T-cell (primary cell): ENCODE measurements around the gene THYN1. TPM values are rescaled to one million over a fixed set of nuclear protein-coding genes. Genes with fewer than 3 reads are reported as not detected.
A peak's percentile ranks its signal among the peaks of the same experiment; 100 is the strongest.

Experiments
- ATAC-seq, 4 experiments: fragments of 200-7000 bp in 3 of 4; fragments of 150-1000 bp in 1 of 4; cut with Tn5 transposase; replicated peaks in 1 of 4; 1 replicate in 3 of 4; 2 replicates in 1 of 4; pipeline ENCODE4 v1.10.0; 2021; ENCODE audit warnings: moderate library complexity in 3 of 4, mild to moderate bottlenecking in 2 of 4, moderate number of reproducible peaks in 1 of 4
- CTCF ChIA-PET, 2 donors: fragments of 300-600 bp; sonication (Branson Sonifier 250); formaldehyde crosslinking; loops; one replicate each; lab custom pipeline; 2022; ENCODE audit warnings: antibody characterized with exemption in 2 of 2; lab: Charles Lee
- POLR2A ChIA-PET, 2 donors: fragments of 300-600 bp; sonication (Branson Sonifier 250); formaldehyde crosslinking; loops; one replicate each; lab custom pipeline; 2022; ENCODE audit warnings: antibody characterized with exemption in 2 of 2; lab: Charles Lee
- DNase-seq, 35 experiments: peaks; one replicate each; pipeline versions ENCODE4 v3.0.0 to v3.0.0-alpha.2; 2013 to 2023
- H3K27ac ChIP-seq: one replicate; pipeline ENCODE4 v1.5.1; 2013; ENCODE audit warnings: low read length
- H3K27me3 ChIP-seq, 2 experiments: replicated peaks in 1 of 2; 1 replicate in 1 of 2; 2 replicates in 1 of 2; pipeline versions ENCODE4 v1.6.1 to v1.7.0; 2013; ENCODE audit warnings: low read length in 1 of 2, mixed read lengths in 1 of 2; ENCODE audit not compliant: control insufficient read depth in 2 of 2, insufficient read depth in 2 of 2; ENCODE audit errors: extremely low read depth in 1 of 2
- H3K36me3 ChIP-seq, 2 donors: 1 replicate in 1 of 2; 2 replicates in 1 of 2; pipeline versions ENCODE4 v1.6.1 to v1.7.0; 2013; ENCODE audit warnings: low read length in 1 of 2; ENCODE audit not compliant: control insufficient read depth in 2 of 2, insufficient read depth in 1 of 2; ENCODE audit errors: extremely low read depth in 1 of 2
- H3K4me1 ChIP-seq, 2 experiments: 1 replicate in 1 of 2; 2 replicates in 1 of 2; pipeline versions ENCODE4 v1.6.1 to v1.7.0; 2013; ENCODE audit warnings: low read length in 2 of 2, mixed read lengths in 1 of 2; ENCODE audit not compliant: insufficient read depth in 2 of 2, control insufficient read depth in 1 of 2; ENCODE audit errors: extremely low read depth in 1 of 2
- H3K4me3 ChIP-seq, 2 donors: 1 replicate in 1 of 2; 2 replicates in 1 of 2; pipeline versions ENCODE4 v1.5.1 to v1.7.0; 2013; ENCODE audit warnings: mild to moderate bottlenecking in 2 of 2, low read length in 1 of 2, moderate library complexity in 1 of 2; ENCODE audit not compliant: control insufficient read depth in 1 of 2; ENCODE audit errors: extremely low read depth in 1 of 2
- H3K9me3 ChIP-seq: 2 replicates; pipeline ENCODE4 v1.7.0; 2013
- H3K27ac Mint-ChIP-seq, 2 donors: one replicate each; pipeline ENCODE4 v1.8.0; 2020 to 2021; ENCODE audit warnings: mild to moderate bottlenecking in 2 of 2, mixed read lengths in 2 of 2
- H3K27me3 Mint-ChIP-seq, 2 donors: one replicate each; pipeline ENCODE4 v1.8.0; 2021 to 2022; ENCODE audit warnings: mixed read lengths in 2 of 2
- H3K36me3 Mint-ChIP-seq: one replicate; pipeline ENCODE4 v1.8.0; 2021; ENCODE audit warnings: mixed read lengths
- H3K4me1 Mint-ChIP-seq, 3 donors: one replicate each; pipeline ENCODE4 v1.8.0; 2020 to 2022; ENCODE audit warnings: mixed read lengths in 3 of 3, mild to moderate bottlenecking in 1 of 3
- H3K4me3 Mint-ChIP-seq, 3 donors: one replicate each; pipeline ENCODE4 v1.8.0; 2020 to 2022; ENCODE audit warnings: mild to moderate bottlenecking in 3 of 3, mixed read lengths in 3 of 3, moderate library complexity in 3 of 3
- H3K9me3 Mint-ChIP-seq, 3 donors: one replicate each; pipeline ENCODE4 v1.8.0; 2020 to 2022; ENCODE audit warnings: mixed read lengths in 3 of 3
- WGBS: methylation state at CpG from one replicate; pipeline ENCODE4 v1.1.5; 2013; ENCODE audit warnings: missing lambda C conversion rate; ENCODE audit not compliant: insufficient coverage; 5-methylcytosine and 5-hydroxymethylcytosine counted together
- total RNA-seq, 35 experiments: library from RNA in 6 of 35; stranded (reverse) in 6 of 35; fragments of 120-200 nt in 1 of 35; gene quantifications; one replicate each; pipeline versions ENCODE4 v1.2.1 to v1.2.4 and lab custom pipeline; 2013 to 2026

Gene THYN1
- total RNA-seq, 5 donors from 2014 or later (not counting 1 experiment from before 2014, with no cell fraction given) = 37.5 to 57.6 (median 55.5) TPM

DNA sequence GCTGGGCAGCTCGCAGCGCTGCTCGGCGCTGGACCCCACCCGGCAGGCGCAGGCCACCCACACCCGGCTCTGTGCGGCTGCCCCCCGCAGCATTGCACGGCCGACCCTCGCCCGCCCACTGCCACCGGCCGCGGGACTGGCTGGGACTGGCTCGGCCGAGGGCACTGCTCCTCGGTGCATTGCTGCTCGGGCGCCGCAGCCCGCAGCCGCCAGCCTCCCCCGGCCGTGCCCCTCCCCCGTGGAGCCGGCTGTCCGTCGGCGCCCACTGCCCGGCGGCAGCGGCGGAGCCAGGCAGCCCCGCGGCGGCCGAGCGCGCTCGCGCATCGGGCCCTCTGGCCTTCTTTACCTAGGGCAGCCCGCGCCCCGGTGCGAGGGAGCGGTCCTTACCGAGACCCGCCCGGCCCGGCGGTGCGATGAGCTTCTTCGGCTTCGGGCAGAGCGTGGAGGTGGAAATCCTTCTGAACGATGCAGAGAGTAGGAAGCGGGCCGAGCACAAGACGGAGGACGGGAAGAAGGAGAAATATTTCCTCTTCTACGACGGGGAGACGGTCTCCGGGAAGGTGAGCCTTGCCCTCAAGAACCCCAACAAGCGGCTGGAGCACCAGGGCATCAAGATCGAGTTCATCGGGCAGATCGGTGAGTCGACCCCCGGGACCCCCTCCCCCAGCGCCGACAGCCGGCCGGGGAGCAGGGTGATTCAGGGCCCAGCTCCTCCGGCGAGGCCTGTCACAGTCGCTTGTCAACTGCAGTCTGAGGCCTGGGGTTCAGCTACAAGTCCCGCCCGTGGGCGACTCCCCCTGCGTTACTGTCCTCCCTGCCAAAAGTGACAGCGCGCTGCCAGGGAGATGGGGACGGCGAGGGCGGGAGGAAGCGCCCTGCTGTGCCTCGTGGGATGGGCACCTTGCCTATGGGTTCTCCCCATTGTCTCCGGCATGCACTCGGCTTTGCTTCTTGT, 28.2 kb downstream of the THYN1 start:
- CTCF ChIA-PET = interaction anchor here in 1 of 2 donors (0.7 to 1.6 kb wide), 7 partner anchors 16 to 175 kb away, joined by 3 to 13 read pairs (median 3); partner anchors contain the start of genes ACAD8 and THYN1
- peaks cover 0 to 1% of the 10 kb centered on the region in 2 donors for H3K27me3 Mint-ChIP-seq
- no peaks in the 10 kb centered on the region for H3K27me3 ChIP-seq
- peak; percentile 5 to 17 (median 13) for ATAC-seq
- H3K36me3 Mint-ChIP-seq = peaks cover 16% of the 10 kb centered on the region
- POLR2A ChIA-PET = interaction anchor here (0.5 to 2.0 kb wide), 6 partner anchors 13 to 149 kb away, joined by 3 to 9 read pairs (median 4); partner anchors contain the start of gene ACAD8 (in 1 of the 2)
- H3K36me3 ChIP-seq = no peaks in the 10 kb centered on the region
- peaks cover 67 to 80% (median 75%) of the 10 kb centered on the region in 3 donors for H3K4me1 Mint-ChIP-seq
- peak overlapping the region; percentile 92 to 97 (median 96) for H3K4me3 Mint-ChIP-seq
- DNase-seq = peak; percentile 19 to 61 (median 41)
- H3K4me1 ChIP-seq = peaks cover 47 to 50% of the 10 kb centered on the region in 2 experiments
- peak overlapping the region; percentile 39 for H3K27ac ChIP-seq
- peak overlapping the region; percentile 88 to 91 for H3K27ac Mint-ChIP-seq
- H3K4me3 ChIP-seq = peak overlapping the region; percentile 70 to 85
- H3K9me3 Mint-ChIP-seq = no peaks in the 10 kb centered on the region
- WGBS = under 1% methylated on average over 92 of the region's 93 CpGs
- no peaks in the 10 kb centered on the region for H3K9me3 ChIP-seq

DNA sequence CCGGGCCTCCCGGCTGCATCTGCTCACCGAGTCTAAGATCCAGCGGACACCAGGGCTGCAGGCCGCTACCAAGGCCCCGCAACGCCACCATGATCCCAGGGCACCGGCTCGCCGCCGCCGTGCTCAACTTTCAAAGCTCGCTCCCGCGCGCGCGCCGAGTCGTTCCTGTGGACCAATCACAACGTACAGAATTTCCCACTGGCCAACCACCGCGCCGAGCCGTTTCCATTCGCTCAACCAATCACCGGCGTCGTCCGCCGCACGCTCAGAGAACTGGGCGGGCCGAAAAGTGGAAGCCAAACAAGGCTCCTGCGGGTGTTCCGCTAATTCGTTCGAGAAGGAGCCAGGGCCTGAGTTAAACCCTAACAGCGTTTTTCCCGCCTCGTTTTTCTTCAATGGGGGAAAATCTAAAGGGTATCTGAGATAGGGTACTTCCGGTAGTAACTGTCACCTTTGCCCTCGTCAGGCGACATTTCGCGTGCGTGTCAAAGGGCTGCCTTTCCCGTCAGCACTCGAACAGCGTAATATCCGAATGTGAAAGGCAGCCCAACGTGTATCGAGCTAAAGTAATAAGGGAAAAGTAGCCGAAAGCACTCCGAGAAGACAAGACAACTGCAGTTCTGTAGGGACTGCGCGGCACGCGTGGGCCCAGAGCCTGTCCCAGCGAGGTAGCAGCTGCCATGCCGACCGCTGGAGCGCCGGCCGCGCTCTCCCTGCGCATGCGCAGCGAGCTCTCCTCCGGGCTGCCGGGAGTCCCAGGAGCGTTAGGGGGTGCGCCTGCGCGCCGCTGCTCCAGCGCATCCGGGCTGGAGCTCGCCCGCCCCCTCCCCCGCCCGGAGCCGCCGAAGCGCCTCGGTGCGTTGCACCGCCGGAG, 29.1 kb downstream of the THYN1 start, which contains the start of the genes NCAPD3 and VPS26B:
Gene NCAPD3, minus strand, starts transcription at position 132 of the 874 bp plus-strand sequence. Its CDS starts 41 bp downstream, at position 91.
Gene VPS26B, plus strand, starts transcription at position 836 of the 874 bp plus-strand sequence. CDS start 452 bp downstream, outside the sequence.
- H3K9me3 ChIP-seq = no peaks in the 10 kb centered on the region
- WGBS = under 1% methylated on average over 89 of the region's 89 CpGs
- Mint-ChIP-seq H3K27ac (peak within 1 kb of the TSS; percentile 98), H3K36me3 (peaks cover 15% of the 10 kb centered on the region), H3K4me3 (peak within 1 kb of the TSS; percentile 94 to 97 (median 96)), H3K9me3 (no peaks in the 10 kb centered on the region), H3K27me3 (peaks cover 0 to 1% of the 10 kb centered on the region in 2 donors), H3K4me1 (peaks cover 58 to 73% (median 66%) of the 10 kb centered on the region in 3 donors)
- POLR2A ChIA-PET = interaction anchor here (0.5 to 2.0 kb wide), 7 partner anchors 14 to 148 kb away, joined by 3 to 9 read pairs (median 4); partner anchors contain the start of gene ACAD8 (in 1 of the 2)
- DNase-seq (peak; percentile 91 to 97 (median 95)), ATAC-seq (peak; percentile 83 to 84 (median 83))
- peaks cover 40 to 41% of the 10 kb centered on the region in 2 experiments for H3K4me1 ChIP-seq
- H3K27me3 ChIP-seq = no peaks in the 10 kb centered on the region
- H3K36me3 ChIP-seq = peaks cover 2 to 3% of the 10 kb centered on the region in 2 donors
- CTCF ChIA-PET = interaction anchor here (0.7 to 1.8 kb wide), 11 partner anchors 11 to 194 kb away, joined by 3 to 13 read pairs (median 4); partner anchors contain the start of genes ACAD8 (in 1 of the 2), GLB1L3 (in 1 of the 2) and THYN1 (in 1 of the 2)
- H3K27ac ChIP-seq = peak within 1 kb of the TSS; percentile 92
- H3K4me3 ChIP-seq = peak within 1 kb of the TSS; percentile 70 to 85

DNA sequence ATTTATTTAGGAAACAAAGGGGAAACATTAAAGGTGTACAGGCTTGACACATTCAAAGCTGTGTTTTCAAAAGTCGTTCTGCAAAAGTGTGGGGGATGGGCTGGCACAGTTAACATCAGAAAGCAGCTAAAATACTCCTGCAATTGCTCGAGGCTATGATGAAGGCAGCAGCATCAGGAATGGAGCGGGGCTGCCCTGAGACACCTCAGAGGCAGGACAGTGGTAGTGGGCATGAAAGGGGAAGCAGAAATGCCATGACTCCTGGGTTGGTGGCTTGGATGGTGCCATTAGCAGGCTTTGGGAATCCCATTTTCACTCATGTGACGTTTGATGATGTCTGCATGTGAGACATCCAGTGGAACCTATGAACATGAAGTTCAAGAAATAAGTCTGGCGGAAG, 30.0 kb downstream of the THYN1 start:
- DNase-seq (peak in 2 of 35 experiments; percentile 2 to 25), ATAC-seq (no peak)
- H3K4me1 ChIP-seq = peaks cover 35 to 36% of the 10 kb centered on the region in 2 experiments
- peak overlapping the region; percentile 94 to 97 (median 96) for H3K4me3 Mint-ChIP-seq
- H3K4me3 ChIP-seq = peak overlapping the region; percentile 70 to 85
- peaks cover 0 to 1% of the 10 kb centered on the region in 2 donors for H3K27me3 Mint-ChIP-seq
- WGBS = 5% methylated on average over 4 of the region's 5 CpGs
- peak overlapping the region; percentile 77 to 83 for H3K27ac Mint-ChIP-seq
- no peak overlapping the region for H3K27ac ChIP-seq
- ChIA-PET POLR2A (interaction anchor here in 1 of 2 donors (1.0 to 2.0 kb wide), 2 partner anchors 18 to 31 kb away, joined by 6 to 9 read pairs; partner anchors contain the start of gene ACAD8), CTCF (interaction anchor here (0.5 to 1.8 kb wide), 4 partner anchors 10 to 82 kb away, joined by 3 to 10 read pairs (median 4); partner anchors contain the start of genes ACAD8 (in 1 of the 2) and GLB1L3 (in 1 of the 2))
- H3K36me3 ChIP-seq = peaks cover 2 to 8% of the 10 kb centered on the region in 2 donors
- no peaks in the 10 kb centered on the region for H3K9me3 ChIP-seq
- peaks cover 54 to 70% (median 66%) of the 10 kb centered on the region in 3 donors for H3K4me1 Mint-ChIP-seq
- peaks cover 25% of the 10 kb centered on the region for H3K36me3 Mint-ChIP-seq
- no peaks in the 10 kb centered on the region for H3K27me3 ChIP-seq
- no peaks in the 10 kb centered on the region for H3K9me3 Mint-ChIP-seq

DNA sequence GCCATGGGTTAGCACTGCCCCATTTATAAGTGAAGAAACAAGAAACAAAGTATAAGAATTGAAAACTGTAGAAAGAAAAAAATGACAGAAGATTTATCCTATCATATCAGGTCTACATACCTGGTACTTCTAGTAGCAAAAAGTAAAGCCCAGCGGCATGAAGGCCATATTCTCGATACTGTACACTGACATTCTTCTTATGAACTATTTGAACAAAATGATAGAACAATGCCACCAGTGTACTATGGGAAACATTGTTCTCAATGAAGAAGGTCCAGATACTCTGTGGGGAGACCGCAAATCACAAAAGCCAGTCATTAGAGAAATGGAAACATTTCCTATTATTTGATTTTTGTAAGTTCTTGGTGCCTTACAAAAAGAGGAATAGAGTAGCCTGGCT, 36.3 kb downstream of the THYN1 start:
- H3K4me1 Mint-ChIP-seq = peaks cover 24 to 37% (median 28%) of the 10 kb centered on the region in 3 donors
- no peaks in the 10 kb centered on the region for H3K27me3 ChIP-seq
- POLR2A ChIA-PET = no interaction called here
- H3K4me1 ChIP-seq = no peaks in the 10 kb centered on the region
- no peaks in the 10 kb centered on the region for H3K9me3 Mint-ChIP-seq
- no peak overlapping the region for H3K4me3 Mint-ChIP-seq
- CTCF ChIA-PET = no interaction called here
- no peaks in the 10 kb centered on the region for H3K9me3 ChIP-seq
- H3K36me3 ChIP-seq = peaks cover 2 to 24% of the 10 kb centered on the region in 2 donors
- DNase-seq (no peak), ATAC-seq (no peak)
- no peak overlapping the region for H3K27ac ChIP-seq
- no peaks in the 10 kb centered on the region for H3K27me3 Mint-ChIP-seq
- no peak overlapping the region for H3K27ac Mint-ChIP-seq
- H3K36me3 Mint-ChIP-seq = peaks cover 36% of the 10 kb centered on the region
- WGBS = no CpG with 5 or more reads among the region's 3 CpGs
- no peak overlapping the region for H3K4me3 ChIP-seq

DNA sequence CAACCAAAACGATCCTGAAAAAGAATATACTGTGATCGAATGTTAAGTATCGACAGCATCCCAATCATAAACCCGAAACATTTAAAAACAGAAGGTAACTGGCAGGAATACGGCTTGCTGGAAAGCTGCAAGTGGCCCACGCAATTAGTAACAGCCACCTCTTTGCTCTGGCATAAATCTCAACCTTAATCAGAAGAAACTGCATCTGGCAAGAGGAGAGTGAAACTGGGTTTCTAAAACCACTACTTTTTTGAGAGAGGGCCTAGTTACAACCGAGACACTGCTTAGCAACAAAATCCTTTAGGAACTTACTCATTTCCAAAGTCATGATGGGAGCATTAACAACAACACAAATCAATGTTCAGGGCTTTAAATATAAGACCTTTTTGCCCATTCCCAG, 37.3 kb downstream of the THYN1 start:
- Mint-ChIP-seq H3K9me3 (no peaks in the 10 kb centered on the region), H3K27ac (no peak overlapping the region), H3K4me1 (peaks cover 26 to 34% (median 30%) of the 10 kb centered on the region in 3 donors), H3K27me3 (no peaks in the 10 kb centered on the region), H3K4me3 (no peak overlapping the region), H3K36me3 (peaks cover 43% of the 10 kb centered on the region)
- ChIA-PET POLR2A (no interaction called here), CTCF (no interaction called here)
- H3K27me3 ChIP-seq = no peaks in the 10 kb centered on the region
- H3K9me3 ChIP-seq = no peaks in the 10 kb centered on the region
- no peaks in the 10 kb centered on the region for H3K4me1 ChIP-seq
- H3K4me3 ChIP-seq = no peak overlapping the region
- ATAC-seq = no peak
- H3K36me3 ChIP-seq = peaks cover 2 to 27% of the 10 kb centered on the region in 2 donors
- no peak for DNase-seq
- no peak overlapping the region for H3K27ac ChIP-seq
- WGBS = 95% methylated on average over 4 of the region's 7 CpGs
